Neural crest cell (in vitro differentiated cells): ENCODE data around the gene SYP. TPM values are rescaled to one million over a fixed set of nuclear protein-coding genes. Genes with fewer than 3 reads are reported as not detected.

ENCODE experiments used
- DNase-seq: peaks from one replicate; pipeline ENCODE4 v3.0.0; 2021; ENCODE audit warnings: low read depth, mixed read lengths, low spot score
- H3K27ac Mint-ChIP-seq: one replicate; pipeline ENCODE4 v1.8.0; 2021; ENCODE audit warnings: mild to moderate bottlenecking, mixed read lengths; ENCODE audit not compliant: unreplicated experiment
- H3K27me3 Mint-ChIP-seq: 2 replicates; pipeline ENCODE4 v1.8.0; 2021; ENCODE audit warnings: low read depth, mild to moderate bottlenecking, mixed read lengths
- H3K36me3 Mint-ChIP-seq: 2 replicates; pipeline ENCODE4 v1.8.0; 2021; ENCODE audit warnings: low read depth, mild to moderate bottlenecking, mixed read lengths
- H3K4me1 Mint-ChIP-seq: 2 replicates; pipeline ENCODE4 v1.8.0; 2021; ENCODE audit warnings: mixed read lengths
- H3K4me3 Mint-ChIP-seq: one replicate; pipeline ENCODE4 v1.8.0; 2021; ENCODE audit warnings: mild to moderate bottlenecking, mixed read lengths
- H3K9me3 Mint-ChIP-seq: 2 replicates; pipeline ENCODE4 v1.8.0; 2021; ENCODE audit warnings: mixed read lengths
- CTCF ChIP-seq: fragments of 200-600 bp; sonication (generic); conservative IDR thresholded peaks from 2 replicates; pipeline ENCODE4 v1.5.0; 2021; ENCODE audit warnings: antibody characterized with exemption, mild to moderate bottlenecking
- total RNA-seq: library from RNA; stranded (reverse); gene quantifications from 2 replicates; pipeline ENCODE4 v1.2.1, GENCODE V29; 2021

Gene SYP
- total RNA-seq, 1 donor from 2014 or later = 10.2 TPM

- H3K36me3 Mint-ChIP-seq = no peaks in the 10 kb centered on the region
Observed at GRCh38 chrX:49221868-49222267, 21.9 kb upstream of the SYP start.

GRCh38 chrX:49220100-49220499 is 20.1 kb upstream of the SYP start:
- no peaks in the 10 kb centered on the region for H3K4me1 Mint-ChIP-seq
- H3K36me3 Mint-ChIP-seq = no peaks in the 10 kb centered on the region
- DNase-seq = no peak
- no peak overlapping the region for H3K27ac Mint-ChIP-seq
- TF ChIP-seq CTCF = no peak
- peaks cover 33% of the 10 kb centered on the region for H3K27me3 Mint-ChIP-seq
- H3K4me3 Mint-ChIP-seq = no peak overlapping the region
- H3K9me3 Mint-ChIP-seq = peaks cover 6% of the 10 kb centered on the region

More at GRCh38 chrX:49221868-49222267, 21.9 kb upstream of the SYP start:
- Mint-ChIP-seq H3K4me3 (no peak overlapping the region), H3K27me3 (peaks cover 35% of the 10 kb centered on the region), H3K9me3 (peaks cover 6% of the 10 kb centered on the region), H3K4me1 (no peaks in the 10 kb centered on the region), H3K27ac (no peak overlapping the region)
- DNase-seq = no peak
- TF ChIP-seq CTCF = no peak

GRCh38 chrX:49214996-49215526 is 15.1 kb upstream of the SYP start:
- Mint-ChIP-seq H3K9me3 (peaks cover 8% of the 10 kb centered on the region), H3K36me3 (peaks cover 2% of the 10 kb centered on the region), H3K27ac (no peak overlapping the region), H3K4me1 (no peaks in the 10 kb centered on the region), H3K4me3 (no peak overlapping the region), H3K27me3 (peaks cover 14% of the 10 kb centered on the region)
- no peak for TF ChIP-seq CTCF
- DNase-seq = no peak

GRCh38 chrX:49214416-49214815 is 14.4 kb upstream of the SYP start:
- no peak for DNase-seq
- Mint-ChIP-seq H3K4me3 (no peak overlapping the region), H3K27me3 (peaks cover 11% of the 10 kb centered on the region), H3K27ac (no peak overlapping the region), H3K36me3 (peaks cover 2% of the 10 kb centered on the region), H3K4me1 (no peaks in the 10 kb centered on the region), H3K9me3 (peaks cover 8% of the 10 kb centered on the region)
- TF ChIP-seq CTCF = no peak

- Mint-ChIP-seq H3K36me3 (peaks cover 2% of the 10 kb centered on the region), H3K27me3 (peaks cover 9% of the 10 kb centered on the region), H3K4me1 (no peaks in the 10 kb centered on the region), H3K27ac (no peak overlapping the region), H3K4me3 (no peak overlapping the region), H3K9me3 (peaks cover 8% of the 10 kb centered on the region)
- no peak for DNase-seq
- no peak for TF ChIP-seq CTCF
Observed at GRCh38 chrX:49212861-49213260, 12.9 kb upstream of the SYP start.
